Stimulated activated CD8-positive, alpha-beta memory T cell treated with anti-CD3 and anti-CD28 coated beads, Interleukin-7, amount 100 ng/mL, for 24 hours (primary cell): ENCODE data around the gene COL23A1.

Experiments
- DNase-seq: peaks from one replicate; pipeline ENCODE4 v3.0.0-alpha.2; 2020; ENCODE audit warnings: low read depth

COL23A1 gene

DNA sequence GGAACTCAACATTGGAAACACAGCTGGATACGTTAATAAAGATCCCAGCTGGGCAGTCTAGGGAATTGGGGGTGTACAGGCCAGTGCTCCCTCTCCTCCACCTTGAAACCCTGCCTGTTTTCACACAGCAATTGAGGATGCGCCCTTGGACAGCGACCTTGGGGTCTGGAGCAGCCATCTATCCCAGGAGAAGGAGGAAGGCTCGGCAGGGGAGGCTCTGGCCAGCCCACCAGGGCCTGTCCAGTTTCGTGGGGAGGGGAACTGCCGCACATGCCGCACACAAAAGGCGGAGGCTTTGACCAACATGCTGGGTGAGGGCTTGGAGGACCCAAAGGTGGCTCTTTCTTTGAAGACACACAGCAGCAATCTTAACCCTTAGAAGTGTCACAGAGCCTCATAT is 1.4 kb downstream of the COL23A1 start:
- no peak for DNase-seq

GRCh38 chr5:178587763-178588611 is 2.2 kb downstream of the COL23A1 start:
- DNase-seq = no peak

DNA sequence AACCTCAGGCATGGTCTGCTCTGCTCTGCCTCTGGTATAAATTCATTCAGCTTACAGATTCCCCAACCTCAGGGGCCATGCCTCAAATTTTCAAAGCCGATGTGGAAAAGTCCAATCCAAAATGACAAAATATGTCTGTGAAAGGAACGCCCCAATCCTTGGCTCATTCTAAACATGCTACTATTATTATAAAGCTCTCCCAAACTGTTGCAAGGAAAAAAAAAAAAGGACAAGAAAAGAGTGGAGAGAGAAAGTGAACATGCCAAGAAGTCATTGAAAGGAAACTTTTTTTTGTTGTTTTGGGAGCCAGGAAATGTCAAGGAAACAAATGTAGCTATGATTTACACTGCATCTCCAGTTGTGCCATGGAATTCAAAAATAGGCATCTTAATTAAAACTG is 3.8 kb downstream of the COL23A1 start:
- DNase-seq = no peak

- DNase-seq = peak; percentile 28
Measured at GRCh38 chr5:178585421-178585820, 4.8 kb downstream of the COL23A1 start.

- no peak for DNase-seq
Measured at GRCh38 chr5:178583279-178583678, 6.9 kb downstream of the COL23A1 start.

DNA sequence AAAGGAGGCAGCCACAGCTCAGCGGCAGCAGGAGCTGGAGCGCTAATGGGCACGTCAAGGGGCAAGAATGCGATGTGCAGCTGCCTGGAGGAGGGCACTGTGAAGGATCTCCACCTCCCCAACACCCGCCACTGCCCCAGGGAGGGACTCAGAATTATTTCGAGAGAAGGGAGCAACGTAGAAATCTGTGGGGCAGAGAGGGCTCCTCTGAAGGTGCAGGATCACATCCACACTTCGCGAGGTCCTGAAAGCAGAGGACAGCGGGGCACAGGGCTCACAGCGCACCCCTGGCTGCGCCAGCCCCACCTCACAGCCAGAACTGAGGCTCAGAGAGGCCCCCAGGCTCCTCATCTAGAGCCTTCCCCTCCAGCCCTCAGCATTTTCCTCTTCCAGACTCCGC is 7.9 kb downstream of the COL23A1 start:
- no peak for DNase-seq

DNA sequence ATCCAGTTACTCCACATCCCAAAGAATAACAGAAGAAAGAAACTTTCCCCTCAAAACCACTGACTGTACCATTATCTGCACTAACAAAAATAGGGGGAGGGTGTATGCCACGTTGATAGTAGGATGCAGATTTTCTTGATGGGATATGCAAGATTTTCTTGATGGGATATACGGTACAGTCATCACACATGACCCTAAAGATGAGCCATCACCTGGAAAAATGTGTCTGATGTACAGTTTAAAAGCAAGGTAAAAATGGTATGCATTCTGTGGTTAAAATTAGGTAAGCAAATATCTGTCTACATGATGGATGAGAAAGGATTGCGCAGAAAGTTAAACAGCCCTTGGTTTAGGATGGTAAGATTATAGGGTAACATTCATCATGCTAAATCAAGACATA is 8.6 kb downstream of the COL23A1 start:
- DNase-seq = no peak

DNA sequence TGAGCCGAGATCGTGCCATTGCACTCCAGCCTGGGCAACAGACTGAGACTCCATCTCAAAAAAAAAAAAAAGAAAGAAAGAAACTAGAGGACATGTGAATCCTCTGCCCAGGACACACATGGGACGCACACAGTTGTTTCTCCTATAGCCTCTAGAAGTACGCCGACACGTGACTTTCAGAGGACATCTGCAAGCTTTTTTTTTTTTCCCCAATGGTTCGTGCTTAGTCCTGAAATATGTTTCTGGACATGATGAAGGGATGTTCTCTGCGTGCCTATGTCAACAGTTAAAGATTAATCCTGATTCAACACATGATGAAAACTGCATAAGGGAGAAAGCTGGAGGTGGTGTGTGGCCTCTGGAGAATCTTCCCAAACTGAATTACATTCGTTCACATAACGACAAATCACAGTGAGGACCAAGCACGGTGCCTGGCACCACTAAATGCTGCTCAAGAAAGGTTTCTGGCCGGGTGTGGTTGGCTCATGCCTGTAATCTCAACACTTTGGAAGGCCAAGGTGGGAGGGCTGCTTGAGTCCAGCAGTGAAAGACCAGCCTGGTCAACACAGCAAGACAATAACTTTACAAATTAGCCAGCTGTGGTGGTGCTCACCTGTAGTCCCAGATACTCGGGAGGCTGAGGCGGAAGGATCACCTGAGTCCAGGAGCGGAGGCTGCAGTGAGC is 9.8 kb downstream of the COL23A1 start:
- DNase-seq = no peak

DNA sequence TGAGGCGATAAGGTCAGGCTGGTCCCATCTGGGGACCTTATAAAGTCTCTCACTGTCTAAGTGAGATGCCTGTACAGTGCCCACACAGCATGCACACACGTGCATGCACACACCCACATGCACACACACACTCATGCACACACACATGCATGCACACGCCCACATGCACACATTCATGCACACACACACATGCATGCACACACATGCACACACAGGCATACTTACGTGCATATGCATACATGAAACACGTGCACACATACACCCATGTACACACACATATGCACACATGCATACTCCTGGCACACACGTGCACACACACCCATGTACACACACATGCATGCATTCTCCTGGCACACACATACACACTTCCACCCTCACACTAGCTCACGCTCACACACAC is 12.2 kb downstream of the COL23A1 start:
- DNase-seq = no peak

- no peak for DNase-seq
Measured at GRCh38 chr5:178577376-178577839, 12.8 kb downstream of the COL23A1 start.

- DNase-seq = no peak
Measured at GRCh38 chr5:178576591-178577351, 13.4 kb downstream of the COL23A1 start.

DNA sequence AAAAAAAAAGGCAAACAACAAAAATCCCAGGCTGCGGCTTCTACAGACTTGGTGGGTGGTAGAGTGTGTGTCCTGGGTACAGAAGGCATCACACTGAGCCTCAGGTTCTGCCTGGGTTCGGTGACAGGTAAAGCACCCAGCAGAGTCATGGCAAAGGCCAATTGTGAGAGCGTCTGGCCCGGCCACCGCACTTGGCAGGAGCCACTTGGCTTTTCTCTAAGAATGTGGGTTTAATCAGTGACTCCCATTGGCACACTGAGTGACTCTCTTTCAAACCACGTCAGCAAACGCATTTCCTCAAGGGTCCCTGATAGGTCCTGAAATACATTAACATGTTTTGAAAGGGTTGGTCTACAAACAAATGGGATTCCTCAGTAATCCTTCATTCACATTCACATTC is 17.0 kb downstream of the COL23A1 start:
- no peak for DNase-seq

DNA sequence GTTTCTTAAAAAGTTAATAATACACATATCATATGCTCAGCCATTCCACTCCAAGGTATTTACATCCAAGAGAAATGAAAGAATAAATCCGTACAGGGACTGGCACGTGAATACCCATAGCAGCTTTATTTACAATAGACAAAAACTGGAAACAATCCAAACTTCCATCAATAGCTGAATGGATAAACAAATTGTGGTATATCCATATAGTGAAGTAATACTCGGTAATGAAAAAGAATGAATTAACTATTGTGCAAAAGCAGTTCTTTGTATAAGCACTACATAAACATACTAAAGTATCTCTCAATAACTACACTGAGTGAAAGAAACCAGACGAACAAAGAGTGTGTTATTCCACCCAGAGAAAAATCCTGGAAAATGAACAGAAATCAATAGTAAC is 17.6 kb downstream of the COL23A1 start:
- DNase-seq = no peak

- no peak for DNase-seq
Measured at GRCh38 chr5:178569485-178569884, 20.7 kb downstream of the COL23A1 start.

DNA sequence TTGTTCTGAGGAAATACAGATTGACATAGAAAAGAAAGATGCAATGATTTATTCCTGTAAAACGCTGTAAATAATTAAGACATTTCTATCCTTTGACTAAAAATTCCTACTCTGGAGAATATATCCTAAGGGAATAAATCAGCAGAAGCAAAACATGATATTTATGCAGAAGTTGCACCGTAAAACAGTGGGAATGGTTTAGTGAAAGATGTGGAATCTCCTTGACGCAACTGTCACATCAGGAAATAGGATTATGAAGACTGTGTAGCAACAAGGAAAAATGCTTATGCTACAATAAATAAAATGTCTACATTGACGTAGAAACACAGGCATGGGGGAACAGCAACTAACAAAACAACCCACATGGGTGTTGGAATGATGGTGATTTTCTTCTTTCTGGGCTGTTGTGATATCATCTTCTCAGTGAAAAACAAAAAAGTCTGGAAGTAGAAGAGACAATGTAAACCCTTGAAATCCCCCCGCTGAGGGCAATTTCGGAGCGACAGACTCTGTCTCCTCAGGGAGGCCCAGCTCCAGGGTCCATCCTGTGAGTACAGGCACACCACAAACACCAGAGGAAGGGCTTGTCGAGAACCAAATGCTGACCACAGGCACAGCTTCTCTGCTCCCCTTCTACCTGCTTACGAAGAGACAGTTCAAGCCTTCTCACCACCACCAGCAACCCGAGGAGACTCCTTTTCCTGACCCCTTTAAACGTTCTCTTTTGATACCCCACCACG is 25.2 kb downstream of the COL23A1 start:
- DNase-seq = no peak

- no peak for DNase-seq
Measured at GRCh38 chr5:178564397-178564796, 25.8 kb downstream of the COL23A1 start.

GRCh38 chr5:178563621-178564020 is 26.6 kb downstream of the COL23A1 start:
- DNase-seq = no peak

DNA sequence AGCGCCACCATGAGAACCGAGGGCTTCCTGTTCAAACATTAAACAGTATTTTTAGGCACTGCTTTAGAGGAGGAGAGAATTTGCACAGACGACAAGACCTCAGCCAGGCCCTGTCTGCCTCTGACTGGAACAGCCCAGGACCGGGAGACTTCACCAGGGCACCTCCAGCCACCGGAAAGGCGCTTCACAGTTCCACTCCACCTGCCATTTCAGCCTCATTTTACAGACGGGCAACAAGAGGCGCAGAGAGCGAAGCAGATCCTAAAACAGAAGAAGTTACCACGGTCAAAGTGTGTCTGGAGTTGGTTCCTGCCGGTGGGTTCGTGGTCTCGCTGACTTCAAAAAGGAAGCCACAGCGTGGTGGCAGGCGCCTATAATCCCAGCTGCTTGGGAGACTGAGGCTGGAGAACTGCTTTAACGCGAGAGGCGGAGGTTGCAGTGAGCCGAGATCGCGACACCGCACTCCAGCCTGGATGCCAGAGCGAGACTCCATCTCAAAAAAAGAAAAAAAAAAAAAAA is 28.4 kb downstream of the COL23A1 start:
- no peak for DNase-seq

- DNase-seq = no peak
Measured at GRCh38 chr5:178560911-178561310, 29.3 kb downstream of the COL23A1 start.

GRCh38 chr5:178557416-178557815 is 32.8 kb downstream of the COL23A1 start:
- no peak for DNase-seq

- DNase-seq = no peak
Measured at GRCh38 chr5:178555771-178556211, 34.4 kb downstream of the COL23A1 start.

- DNase-seq = no peak
Measured at GRCh38 chr5:178555005-178555404, 35.2 kb downstream of the COL23A1 start.
